K562 (cell line): ENCODE measurements around the gene SPOCK3. TPM values are rescaled to one million over a fixed set of nuclear protein-coding genes. Genes with fewer than 3 reads are reported as not detected.

Experiments used
- ATAC-seq: fragments of 200-7000 bp; cut with Tn5 transposase; 3 replicates; pipeline ENCODE4 v1.9.1; 2020; ENCODE audit warnings: moderate library complexity
- BruUV-seq: library from RNA; stranded (reverse); fragments of 400-500 nt; replicated peaks from 2 replicates; lab custom pipeline; 2021; lab: Mats Ljungman, UMichigan
- CTCF ChIA-PET: fragments of 300-600 bp; formaldehyde crosslinking; extraction: SDS; loops from one replicate; lab custom pipeline; 2021; ENCODE audit warnings: low intra/inter-chr PET ratio; lab: Yijun Ruan, JAX
- POLR2A ChIA-PET: fragments of 300-600, 350-650 bp; sonication (Branson Sonifier 250); formaldehyde crosslinking; extraction: SDS; loops from one replicate; lab custom pipeline; 2021; ENCODE audit warnings: antibody characterized with exemption, inconsistent platforms; lab: Yijun Ruan, JAX
- DNase-seq, 4 experiments: peaks; one replicate each; pipeline versions ENCODE4 v3.0.0 to v3.0.0-alpha.2; 2011 to 2018; ENCODE audit warnings: low spot score in 3 of 4, mixed read lengths in 3 of 4; ENCODE audit errors: extremely low read depth in 1 of 4
- FAIRE-seq: peaks from 2 replicates; lab custom pipeline; 2011; peaks lifted over from hg19 to GRCh38; lab: Jason Lieb, UNC
- H2AFZ ChIP-seq: 2 replicates; pipeline ENCODE4 v1.6.0; 2011; ENCODE audit warnings: low read depth, low read length, control low read depth, inconsistent platforms
- H3K27ac ChIP-seq: fragments of 200-600 bp; 3 replicates; pipeline ENCODE4 v1.8.0; 2011; ENCODE audit warnings: low read depth, mild to moderate bottlenecking, control low read depth, inconsistent platforms, low read length, moderate library complexity, mixed read lengths; ENCODE audit errors: extremely low read depth
- H3K27me3 ChIP-seq, 2 experiments: fragments of 300-600 bp in 1 of 2; 2 replicates in 1 of 2; 3 replicates in 1 of 2; pipeline versions ENCODE4 v1.6.0 to v1.8.0; 2011; ENCODE audit warnings: inconsistent platforms in 2 of 2, low read length in 2 of 2, mild to moderate bottlenecking in 1 of 2, mixed read lengths in 1 of 2, moderate library complexity in 1 of 2; ENCODE audit not compliant: control insufficient read depth in 2 of 2, insufficient read depth in 2 of 2
- H3K36me3 ChIP-seq: fragments of 300-600 bp; 3 replicates; pipeline ENCODE4 v1.8.0; 2011; ENCODE audit warnings: mild to moderate bottlenecking, low read length, inconsistent platforms; ENCODE audit not compliant: control insufficient read depth, insufficient read depth
- H3K4me1 ChIP-seq, 2 experiments: fragments of 200-600 bp in 1 of 2; replicated peaks in 1 of 2; 2 replicates in 1 of 2; 3 replicates in 1 of 2; pipeline versions ENCODE4 v1.5.1 to v1.8.0; 2011; ENCODE audit warnings: inconsistent platforms in 2 of 2, low read length in 2 of 2, mild to moderate bottlenecking in 1 of 2, mixed read lengths in 1 of 2, moderate library complexity in 1 of 2; ENCODE audit not compliant: control insufficient read depth in 2 of 2, insufficient read depth in 2 of 2
- H3K4me2 ChIP-seq: 2 replicates; pipeline ENCODE4 v1.6.1; 2011; ENCODE audit warnings: low read length, control low read depth, inconsistent platforms, mixed read lengths; ENCODE audit not compliant: insufficient read depth
- H3K4me3 ChIP-seq: fragments of 200-600 bp; sonication (generic), shearing (Covaris generic); 2 replicates; pipeline ENCODE4 v1.5.1; 2016; ENCODE audit warnings: control low read depth, inconsistent platforms
- H3K79me2 ChIP-seq: fragments of 200-600 bp; 3 replicates; pipeline ENCODE4 v1.8.0; 2011; ENCODE audit warnings: low read length, inconsistent platforms; ENCODE audit not compliant: control insufficient read depth, insufficient read depth
- H3K9ac ChIP-seq, 2 experiments: 2 replicates each; pipeline versions ENCODE4 v1.6.0 to v1.6.1; 2011; ENCODE audit warnings: low read depth in 2 of 2, low read length in 2 of 2, control low read depth in 1 of 2, inconsistent platforms in 1 of 2, mild to moderate bottlenecking in 1 of 2, mixed read lengths in 1 of 2; ENCODE audit not compliant: insufficient read depth in 1 of 2
- H3K9me1 ChIP-seq: one replicate; pipeline ENCODE4 v1.6.0; 2011; ENCODE audit warnings: inconsistent platforms, mild to moderate bottlenecking, low read length, moderate library complexity; ENCODE audit not compliant: control insufficient read depth, insufficient read depth
- H3K9me3 ChIP-seq: replicated peaks from 2 replicates; pipeline ENCODE4 v1.5.1; 2011; ENCODE audit warnings: low read depth, low read length, inconsistent platforms; ENCODE audit not compliant: control insufficient read depth, insufficient read depth
- H4K20me1 ChIP-seq: replicated peaks from 2 replicates; pipeline ENCODE4 v1.6.1; 2011; ENCODE audit warnings: low read length, inconsistent platforms, mixed read lengths; ENCODE audit not compliant: control insufficient read depth, insufficient read depth
- ATF1 ChIP-seq, 2 experiments: fragments of 450-650 bp in 1 of 2; IDR thresholded peaks; 2 replicates each; pipeline ENCODE4 v1.6.1; 2016; ENCODE audit warnings: missing compliant biosample characterization in 1 of 2, missing genetic modification characterization in 1 of 2
- ELF1 ChIP-seq: fragments of 200-800 bp; sonication (Bioruptor generic); IDR thresholded peaks from 2 replicates; pipeline ENCODE4 v1.6.1; 2016; ENCODE audit warnings: missing genetic modification characterization, missing compliant biosample characterization
- HNRNPH1 ChIP-seq: fragments of 200-400 bp; formaldehyde crosslinking; optimal IDR thresholded peaks from 2 replicates; pipeline ENCODE3; 2017; ENCODE audit warnings: low read depth, mild to moderate bottlenecking, low read length, moderate library complexity
- NR0B1 ChIP-seq: fragments of 450-650 bp; IDR thresholded peaks from one replicate; pipeline ENCODE4 v1.6.1; 2018; ENCODE audit warnings: mild to moderate bottlenecking, moderate library complexity; ENCODE audit not compliant: partially characterized antibody
- SPI1 ChIP-seq: IDR thresholded peaks from 2 replicates; pipeline ENCODE4 v1.6.1; 2011; ENCODE audit warnings: low read depth, low read length, control low read depth, borderline replicate concordance
- SRF ChIP-seq, 2 experiments: fragments of 250-450, 450-650 bp in 1 of 2; sonication (Bioruptor Pico) in 1 of 2; sonication (generic) in 1 of 2; formaldehyde crosslinking; IDR thresholded peaks; 2 replicates each; pipeline versions ENCODE4 v1.5.0 to v1.5.1; 2020 to 2022; ENCODE audit warnings: mild to moderate bottlenecking in 1 of 2, missing genetic modification reagents in 1 of 2
- THRAP3 ChIP-seq: fragments of 450-650 bp; IDR thresholded peaks from 2 replicates; pipeline ENCODE4 v1.6.1; 2016; ENCODE audit warnings: mild to moderate bottlenecking, inconsistent platforms, borderline replicate concordance
- ZNF263 ChIP-seq: sonication (generic); formaldehyde crosslinking; IDR thresholded peaks from 2 replicates; pipeline ENCODE4 v1.8.0; 2022; ENCODE audit warnings: mild to moderate bottlenecking, missing genetic modification reagents, borderline replicate concordance
- ZNF41 ChIP-seq: fragments of 250-450 bp; sonication (Bioruptor Pico); conservative IDR thresholded peaks from 2 replicates; pipeline ENCODE4 v1.4.0; 2020; ENCODE audit warnings: mild to moderate bottlenecking
- WGBS: fragments of 100-300 bp; shearing (Covaris generic); methylation state at CpG from one replicate; pipeline ENCODE4 v1.1.6; 2016; ENCODE audit warnings: low coverage, mixed read lengths; ENCODE audit not compliant: insufficient coverage; ENCODE audit errors: missing lambda C conversion rate; 5-methylcytosine and 5-hydroxymethylcytosine counted together
- in situ Hi-C: fragments of 300-500 bp; cut with MboI; formaldehyde crosslinking; loops from 4 replicates; pipeline ENCODE4 v1.15.0; 2018; ENCODE audit warnings: inconsistent platforms, mixed read lengths
- intact Hi-C: fragments of 100-400 bp; cut with micrococcal nuclease; formaldehyde crosslinking; loops from 2 replicates; pipeline ENCODE4 v1.14.2; 2022
- polyA plus RNA-seq, 8 experiments: library from polyadenylated mRNA; depleted of rRNA in 4 of 8; stranded (reverse) in 5 of 8; unstranded in 3 of 8; fragments of >200 nt; fragmentation: Nextera tagmentation in 2 of 8; fragmentation: Illumina TruSeq in 1 of 8; extraction: Ambion mirVana in 2 of 8; extraction: Trizol in 1 of 8; gene quantifications; 2 replicates each; pipeline versions ENCODE4 v1.2.1 to v1.2.3, GENCODE V29; 2011 to 2014; ENCODE audit warnings: inconsistent platforms in 1 of 8, missing spikeins in 1 of 8
- total RNA-seq, 7 experiments: library from RNA; depleted of rRNA in 6 of 7; stranded (reverse); fragments of >200 nt in 6 of 7; fragmentation: Illumina TruSeq in 2 of 7; extraction: Trizol in 2 of 7; gene quantifications; 2 replicates each; pipeline versions ENCODE4 v1.2.1 to v1.2.3, GENCODE V29; 2011 to 2021; ENCODE audit warnings: low replicate concordance in 1 of 7

The SPOCK3 gene
- total and polyA plus RNA-seq, 9 of the 15 experiments (the other 6 are each of a cell fraction or from before 2014, with no cell fraction given): not detected

GRCh38 chr4:166989886-166990285 is 244.4 kb downstream of the SPOCK3 start:
- ChIA-PET CTCF (no interaction called here), POLR2A (no interaction called here)
- ATAC-seq (no peak), FAIRE-seq (no peak), DNase-seq (no peak)
- intact Hi-C loops: no loop called here
- H3K4me1 ChIP-seq: no peaks in the 10 kb centered on the region
- H4K20me1 ChIP-seq: no peaks in the 10 kb centered on the region
- 0% methylated on average over 1 of the region's 1 CpG for WGBS
- no peaks in the 10 kb centered on the region for H3K9me1 ChIP-seq
- no peaks in the 10 kb centered on the region for H3K36me3 ChIP-seq
- no peaks in the 10 kb centered on the region for H3K27me3 ChIP-seq
- no peak overlapping the region for H3K9ac ChIP-seq
- H3K9me3 ChIP-seq: no peaks in the 10 kb centered on the region
- TF ChIP-seq HNRNPH1: no peak
- TF ChIP-seq ZNF41: no peak
- TF ChIP-seq ATF1 (CRISPR knock-in tag; IDR thresholded peaks at IDR 0.05): no peak
- TF ChIP-seq ATF1 (tag; IDR thresholded peaks at IDR 0.05): no peak
- no peak for TF ChIP-seq ELF1 (tag)
- TF ChIP-seq ZNF263 (CRISPR knock-in tag): no peak
- TF ChIP-seq THRAP3: no peak
- TF ChIP-seq SPI1: no peak
- no peak for TF ChIP-seq NR0B1
- no peak for TF ChIP-seq SRF (CRISPR knock-in tag; IDR thresholded peaks at IDR 0.05)
- no TSS peak for BruUV-seq
- no peak overlapping the region for H3K4me2 ChIP-seq
- H2AFZ ChIP-seq: no peak overlapping the region
- H3K4me3 ChIP-seq: no peak overlapping the region
- in situ Hi-C loops: no loop called here
- no peaks in the 10 kb centered on the region for H3K79me2 ChIP-seq
- no peak overlapping the region for H3K27ac ChIP-seq
